PC-9 (cell line): Measurements from ENCODE around the gene MOV10L1. TPM values are rescaled to one million over a fixed set of nuclear protein-coding genes. Genes with fewer than 3 reads are reported as not detected.

Experiments
- BruUV-seq: library from RNA; stranded (reverse); fragments of 400-500 nt; replicated peaks from 2 replicates; lab custom pipeline; 2021; lab: Mats Ljungman, UMichigan
- CTCF ChIA-PET: fragments of 300-600 bp; sonication (Branson Sonifier 250); formaldehyde crosslinking; loops from one replicate; lab custom pipeline; 2022; ENCODE audit warnings: antibody characterized with exemption; lab: Charles Lee
- POLR2A ChIA-PET: fragments of 300-600 bp; sonication (Branson Sonifier 250); formaldehyde crosslinking; loops from one replicate; lab custom pipeline; 2022; ENCODE audit warnings: antibody characterized with exemption; ENCODE audit not compliant: unreplicated experiment; lab: Charles Lee
- DNase-seq, 2 experiments: peaks; one replicate each; pipeline versions ENCODE4 v3.0.0 to v3.0.0-alpha.2; 2015 to 2022; ENCODE audit warnings: mixed read lengths in 1 of 2
- H2AFZ ChIP-seq: fragments of 200-600 bp; sonication (generic); 2 replicates; pipeline ENCODE4 v1.8.1; 2017; ENCODE audit warnings: antibody characterized with exemption
- H3F3A ChIP-seq: fragments of 200-600 bp; sonication (generic); 2 replicates; pipeline ENCODE4 v1.8.1; 2017; ENCODE audit warnings: antibody characterized with exemption, mild to moderate bottlenecking, low read depth; ENCODE audit not compliant: insufficient read depth
- H3K27ac ChIP-seq: fragments of 200-600 bp; sonication (generic); 2 replicates; pipeline ENCODE4 v1.6.1; 2016; ENCODE audit warnings: mixed run types
- H3K27me3 ChIP-seq: fragments of 200-600 bp; sonication (generic); 2 replicates; pipeline ENCODE4 v1.6.1; 2016; ENCODE audit warnings: low read depth, mixed run types; ENCODE audit not compliant: insufficient read depth
- H3K36me3 ChIP-seq: fragments of 200-600 bp; sonication (generic); 2 replicates; pipeline ENCODE4 v1.6.1; 2016; ENCODE audit warnings: low read depth, mixed run types
- H3K4me1 ChIP-seq: fragments of 200-600 bp; sonication (generic); replicated peaks from 2 replicates; pipeline ENCODE4 v1.6.1; 2016; ENCODE audit warnings: mixed run types; ENCODE audit not compliant: insufficient read depth
- H3K4me2 ChIP-seq: fragments of 200-600 bp; sonication (generic); 2 replicates; pipeline ENCODE4 v1.6.1; 2017; ENCODE audit warnings: mixed run types
- H3K4me3 ChIP-seq: fragments of 200-600 bp; sonication (generic); 2 replicates; pipeline ENCODE4 v1.6.1; 2016; ENCODE audit warnings: mixed run types
- H3K79me2 ChIP-seq: fragments of 200-600 bp; sonication (generic); 2 replicates; pipeline ENCODE4 v1.6.1; 2017; ENCODE audit warnings: low read depth, mixed run types
- H3K9me2 ChIP-seq: fragments of 200-600 bp; sonication (generic); 2 replicates; pipeline ENCODE4 v1.8.1; 2017; ENCODE audit warnings: mild to moderate bottlenecking; ENCODE audit not compliant: insufficient read depth
- H3K9me3 ChIP-seq: fragments of 200-600 bp; sonication (generic); 2 replicates; pipeline ENCODE4 v1.8.1; 2016; ENCODE audit warnings: low read depth; ENCODE audit not compliant: insufficient read depth
- H4K20me1 ChIP-seq: fragments of 200-600 bp; sonication (generic); 2 replicates; pipeline ENCODE4 v1.8.1; 2017; ENCODE audit not compliant: insufficient read depth
- EZH2 ChIP-seq: fragments of 200-600 bp; sonication (generic); IDR thresholded peaks from 2 replicates; pipeline ENCODE4 v1.8.0; 2017; ENCODE audit warnings: antibody characterized with exemption, low read depth
- intact Hi-C: fragments of 100-400 bp; cut with micrococcal nuclease; formaldehyde crosslinking; loops from one replicate; pipeline ENCODE4 v1.10.0; 2022; ENCODE audit not compliant: unreplicated experiment
- total RNA-seq: library from RNA; stranded (reverse); gene quantifications from 2 replicates; pipeline ENCODE4 v1.2.3, GENCODE V29; 2021
- TF ChIP-seq, protein P1 (sequence below): fragments of 200-600 bp; sonication (generic); conservative IDR thresholded peaks from 2 replicates; pipeline ENCODE4 v1.6.1; 2017; ENCODE audit warnings: mixed run types, antibody characterized with exemption, mild to moderate bottlenecking, moderate library complexity

MOV10L1 gene
- total RNA-seq, 1 experiment from 2014 or later: not detected

- Histone ChIP-seq H3F3A (no peaks in the 10 kb centered on the region), H4K20me1 (no peaks in the 10 kb centered on the region), H3K9me2 (no peaks in the 10 kb centered on the region), H3K4me3 (no peak overlapping the region), H3K9me3 (no peaks in the 10 kb centered on the region), H3K36me3 (no peaks in the 10 kb centered on the region), H3K27me3 (peaks cover 37% of the 10 kb centered on the region), H3K4me1 (no peaks in the 10 kb centered on the region), H3K27ac (no peak overlapping the region), H2AFZ (no peak overlapping the region), H3K79me2 (no peaks in the 10 kb centered on the region), H3K4me2 (no peak overlapping the region)
- no peak for DNase-seq
- no TSS peak for BruUV-seq
- intact Hi-C loops: no loop called here
- TF ChIP-seq, protein P1, sequence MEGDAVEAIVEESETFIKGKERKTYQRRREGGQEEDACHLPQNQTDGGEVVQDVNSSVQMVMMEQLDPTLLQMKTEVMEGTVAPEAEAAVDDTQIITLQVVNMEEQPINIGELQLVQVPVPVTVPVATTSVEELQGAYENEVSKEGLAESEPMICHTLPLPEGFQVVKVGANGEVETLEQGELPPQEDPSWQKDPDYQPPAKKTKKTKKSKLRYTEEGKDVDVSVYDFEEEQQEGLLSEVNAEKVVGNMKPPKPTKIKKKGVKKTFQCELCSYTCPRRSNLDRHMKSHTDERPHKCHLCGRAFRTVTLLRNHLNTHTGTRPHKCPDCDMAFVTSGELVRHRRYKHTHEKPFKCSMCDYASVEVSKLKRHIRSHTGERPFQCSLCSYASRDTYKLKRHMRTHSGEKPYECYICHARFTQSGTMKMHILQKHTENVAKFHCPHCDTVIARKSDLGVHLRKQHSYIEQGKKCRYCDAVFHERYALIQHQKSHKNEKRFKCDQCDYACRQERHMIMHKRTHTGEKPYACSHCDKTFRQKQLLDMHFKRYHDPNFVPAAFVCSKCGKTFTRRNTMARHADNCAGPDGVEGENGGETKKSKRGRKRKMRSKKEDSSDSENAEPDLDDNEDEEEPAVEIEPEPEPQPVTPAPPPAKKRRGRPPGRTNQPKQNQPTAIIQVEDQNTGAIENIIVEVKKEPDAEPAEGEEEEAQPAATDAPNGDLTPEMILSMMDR: no peak
- TF ChIP-seq EZH2: no peak
- CTCF ChIA-PET: no interaction called here
- POLR2A ChIA-PET: no interaction called here
These were observed 2.2 kb upstream of the MOV10L1 start for GRCh38 chr22:50087646-50088045.

- Histone ChIP-seq H3K9me2 (no peaks in the 10 kb centered on the region), H3K4me1 (no peaks in the 10 kb centered on the region), H2AFZ (no peak overlapping the region), H3K79me2 (no peaks in the 10 kb centered on the region), H3K4me3 (no peak overlapping the region), H3K4me2 (no peak overlapping the region), H3K27ac (no peak overlapping the region), H3K9me3 (no peaks in the 10 kb centered on the region), H3F3A (no peaks in the 10 kb centered on the region), H4K20me1 (no peaks in the 10 kb centered on the region), H3K27me3 (peaks cover 41% of the 10 kb centered on the region), H3K36me3 (no peaks in the 10 kb centered on the region)
- intact Hi-C loops: no loop called here
- BruUV-seq: no TSS peak
- ChIA-PET POLR2A (no interaction called here), CTCF (no interaction called here)
- TF ChIP-seq, protein P1: no peak
- no peak for TF ChIP-seq EZH2
- no peak for DNase-seq
These were observed 1.7 kb upstream of the MOV10L1 start for GRCh38 chr22:50088096-50088495.

DNA sequence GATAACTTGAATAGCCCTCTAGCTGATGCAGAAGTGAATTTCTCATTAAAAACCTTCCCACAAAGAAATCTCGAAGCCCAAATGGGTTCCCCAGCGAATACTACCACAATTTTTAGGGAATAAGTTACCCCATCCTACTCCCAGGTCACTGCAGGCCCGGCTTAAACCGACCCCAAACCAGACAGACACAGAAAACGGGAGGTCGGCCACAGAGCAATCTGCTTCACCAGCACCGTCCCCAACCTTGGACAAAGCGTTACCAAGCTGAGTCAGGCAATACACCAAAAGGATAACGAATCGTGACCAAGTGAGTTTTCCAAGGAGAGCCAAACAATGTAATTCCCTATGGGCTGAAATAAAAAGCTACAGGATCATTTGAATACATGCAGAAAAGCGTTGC is 575 bp upstream of the MOV10L1 start:
- H3K9me2 ChIP-seq: no peaks in the 10 kb centered on the region
- H3K27me3 ChIP-seq: peaks cover 51% of the 10 kb centered on the region
- no TSS peak for BruUV-seq
- H3K4me2 ChIP-seq: no peak overlapping the region
- intact Hi-C loops: no loop called here
- no peak for DNase-seq
- TF ChIP-seq EZH2: no peak
- TF ChIP-seq, protein P1: no peak
- H3K79me2 ChIP-seq: no peaks in the 10 kb centered on the region
- CTCF ChIA-PET: no interaction called here
- POLR2A ChIA-PET: no interaction called here
- H3K4me1 ChIP-seq: no peaks in the 10 kb centered on the region
- H3F3A ChIP-seq: no peaks in the 10 kb centered on the region
- no peak overlapping the region for H3K4me3 ChIP-seq
- H3K36me3 ChIP-seq: no peaks in the 10 kb centered on the region
- H4K20me1 ChIP-seq: no peaks in the 10 kb centered on the region
- no peak overlapping the region for H3K27ac ChIP-seq
- H3K9me3 ChIP-seq: no peaks in the 10 kb centered on the region
- no peak overlapping the region for H2AFZ ChIP-seq
